ENCODE results near the gene ASCL5. TPM values are rescaled to one million over a fixed set of nuclear protein-coding genes. Genes with fewer than 3 reads are reported as not detected.

ASCL5 gene
- total RNA-seq, 3 donors from 2014 or later: not detected

- H3K9me3 ChIP-seq: no peaks in the 10 kb centered on the region
- H3K4me1 ChIP-seq: no peaks in the 10 kb centered on the region
- no peaks in the 10 kb centered on the region for H3K27me3 ChIP-seq
- no peak overlapping the region for H3K27ac ChIP-seq
- no peak for DNase-seq (ENCODE audit: low spot score in 2 of 2)
- no peak overlapping the region for H3K4me3 ChIP-seq
- H3K36me3 ChIP-seq: no peaks in the 10 kb centered on the region
- TF ChIP-seq POLR2AphosphoS5 (IDR thresholded peaks at IDR 0.05): no peak
- no peak for TF ChIP-seq CTCF (IDR thresholded peaks at IDR 0.05)
- TF ChIP-seq POLR2A (IDR thresholded peaks at IDR 0.05): no peak
- intact Hi-C loops (cut with DNase I; ENCODE audit: low total_unique reads): no loop called here
Measured at GRCh38 chr1:201077736-201078135, 49.2 kb downstream of the ASCL5 start.

- intact Hi-C loops (cut with DNase I; ENCODE audit: low total_unique reads): no loop called here
Measured at GRCh38 chr1:201077116-201077515, 49.9 kb downstream of the ASCL5 start.

GRCh38 chr1:201076092-201076491, 50.9 kb downstream of the ASCL5 start:
- no peak overlapping the region for H3K27ac ChIP-seq
- H3K9me3 ChIP-seq: no peaks in the 10 kb centered on the region
- intact Hi-C loops (cut with DNase I; ENCODE audit: low total_unique reads): no loop called here
- no peaks in the 10 kb centered on the region for H3K36me3 ChIP-seq
- no peaks in the 10 kb centered on the region for H3K27me3 ChIP-seq
- DNase-seq (ENCODE audit: low spot score in 2 of 2): no peak
- no peak for TF ChIP-seq POLR2A (IDR thresholded peaks at IDR 0.05)
- no peak for TF ChIP-seq POLR2AphosphoS5 (IDR thresholded peaks at IDR 0.05)
- no peak for TF ChIP-seq CTCF (IDR thresholded peaks at IDR 0.05)
- no peak overlapping the region for H3K4me3 ChIP-seq
- H3K4me1 ChIP-seq: no peaks in the 10 kb centered on the region

More at GRCh38 chr1:201077116-201077515, 49.9 kb downstream of the ASCL5 start:
- H3K36me3 ChIP-seq: no peaks in the 10 kb centered on the region
- no peaks in the 10 kb centered on the region for H3K9me3 ChIP-seq
- no peak for DNase-seq (ENCODE audit: low spot score in 2 of 2)
- no peak overlapping the region for H3K4me3 ChIP-seq
- TF ChIP-seq CTCF (IDR thresholded peaks at IDR 0.05): no peak
- no peak for TF ChIP-seq POLR2A (IDR thresholded peaks at IDR 0.05)
- TF ChIP-seq POLR2AphosphoS5 (IDR thresholded peaks at IDR 0.05): no peak
- H3K4me1 ChIP-seq: no peaks in the 10 kb centered on the region
- H3K27me3 ChIP-seq: no peaks in the 10 kb centered on the region
- H3K27ac ChIP-seq: no peak overlapping the region

GRCh38 chr1:201074018-201074417, 53.0 kb downstream of the ASCL5 start:
- no peaks in the 10 kb centered on the region for H3K4me1 ChIP-seq

GRCh38 chr1:201072922-201073321, 54.1 kb downstream of the ASCL5 start:
- no peak overlapping the region for H3K27ac ChIP-seq
- intact Hi-C loops (cut with DNase I; ENCODE audit: low total_unique reads): no loop called here
- TF ChIP-seq POLR2A (IDR thresholded peaks at IDR 0.05) (no peak), CTCF (IDR thresholded peaks at IDR 0.05) (no peak), POLR2AphosphoS5 (IDR thresholded peaks at IDR 0.05) (no peak)
- no peaks in the 10 kb centered on the region for H3K27me3 ChIP-seq
- H3K4me1 ChIP-seq: no peaks in the 10 kb centered on the region
- no peaks in the 10 kb centered on the region for H3K9me3 ChIP-seq
- no peak for DNase-seq (ENCODE audit: low spot score in 2 of 2)
- H3K4me3 ChIP-seq: no peak overlapping the region
- H3K36me3 ChIP-seq: no peaks in the 10 kb centered on the region

More at GRCh38 chr1:201074018-201074417, 53.0 kb downstream of the ASCL5 start:
- H3K36me3 ChIP-seq: no peaks in the 10 kb centered on the region
- TF ChIP-seq CTCF (IDR thresholded peaks at IDR 0.05) (no peak), POLR2A (IDR thresholded peaks at IDR 0.05) (no peak), POLR2AphosphoS5 (IDR thresholded peaks at IDR 0.05) (no peak)
- no peaks in the 10 kb centered on the region for H3K9me3 ChIP-seq
- no peaks in the 10 kb centered on the region for H3K27me3 ChIP-seq
- H3K4me3 ChIP-seq: no peak overlapping the region
- DNase-seq (ENCODE audit: low spot score in 2 of 2): no peak
- H3K27ac ChIP-seq: no peak overlapping the region
- intact Hi-C loops (cut with DNase I; ENCODE audit: low total_unique reads): no loop called here

All from breast epithelium (tissue), 4 donors.